D341Med (cell line): Measurements from ENCODE around the gene XRCC4.

ENCODE experiments used
- DNase-seq: peaks from one replicate; pipeline ENCODE4 v3.0.0; 2012; ENCODE audit warnings: low spot score

Gene XRCC4

GRCh38 chr5:83387041-83387440, 309.7 kb downstream of the XRCC4 start:
- DNase-seq = no peak

- DNase-seq = no peak
Measured at GRCh38 chr5:83388608-83389007, 311.3 kb downstream of the XRCC4 start.

- no peak for DNase-seq
Measured at GRCh38 chr5:83392766-83393503, 315.6 kb downstream of the XRCC4 start.

GRCh38 chr5:83393504-83393866, 316.1 kb downstream of the XRCC4 start:
- no peak for DNase-seq

- DNase-seq = no peak
Measured at GRCh38 chr5:83394190-83394589, 316.8 kb downstream of the XRCC4 start.

- DNase-seq = no peak
Measured at GRCh38 chr5:83396662-83397061, 319.3 kb downstream of the XRCC4 start.

GRCh38 chr5:83397658-83398057, 320.3 kb downstream of the XRCC4 start:
- DNase-seq = no peak

GRCh38 chr5:83400241-83400640, 322.9 kb downstream of the XRCC4 start:
- no peak for DNase-seq

GRCh38 chr5:83400701-83401100, 323.4 kb downstream of the XRCC4 start:
- no peak for DNase-seq

GRCh38 chr5:83401122-83401731, 323.9 kb downstream of the XRCC4 start:
- no peak for DNase-seq

GRCh38 chr5:83401775-83402174, 324.4 kb downstream of the XRCC4 start:
- no peak for DNase-seq
